CD8-positive, alpha-beta memory T cell (primary cell): ENCODE data around the gene NANOS2. TPM values are rescaled to one million over a fixed set of nuclear protein-coding genes. Genes with fewer than 3 reads are reported as not detected.

Source experiments
- CTCF ChIA-PET: fragments of 350-600 bp; sonication (Branson Sonifier 250); formaldehyde crosslinking; loops from one replicate; lab custom pipeline; 2021; ENCODE audit warnings: antibody characterized with exemption; lab: Charles Lee
- POLR2A ChIA-PET: fragments of 350-600 bp; sonication (Branson Sonifier 250); formaldehyde crosslinking; loops from one replicate; lab custom pipeline; 2021; ENCODE audit warnings: antibody characterized with exemption; lab: Charles Lee
- DNase-seq, 5 donors: peaks; one replicate each; pipeline versions ENCODE4 v3.0.0 to v3.0.0-alpha.2; 2020 to 2022; ENCODE audit warnings: mixed read lengths in 1 of 5
- H3K27ac ChIP-seq: one replicate; pipeline ENCODE4 v1.7.0; 2013; ENCODE audit warnings: low read depth, mild to moderate bottlenecking, low read length, moderate library complexity
- H3K27me3 ChIP-seq: 2 replicates; pipeline ENCODE4 v1.7.0; 2013; ENCODE audit warnings: low read length, mild to moderate bottlenecking; ENCODE audit not compliant: insufficient read depth, poor library complexity, severe bottlenecking
- H3K36me3 ChIP-seq: 2 replicates; pipeline ENCODE4 v1.7.0; 2013; ENCODE audit warnings: mild to moderate bottlenecking, low read length, moderate library complexity; ENCODE audit not compliant: insufficient read depth
- H3K4me1 ChIP-seq: 2 replicates; pipeline ENCODE4 v1.7.0; 2013; ENCODE audit warnings: mild to moderate bottlenecking, low read length, moderate library complexity; ENCODE audit not compliant: insufficient read depth
- H3K4me3 ChIP-seq: 2 replicates; pipeline ENCODE4 v1.7.0; 2013; ENCODE audit warnings: mild to moderate bottlenecking, low read length
- H3K9me3 ChIP-seq: 2 replicates; pipeline ENCODE4 v1.7.0; 2013; ENCODE audit warnings: mild to moderate bottlenecking, low read length
- H3K27ac Mint-ChIP-seq, 8 donors: one replicate each; pipeline ENCODE4 v1.8.0; 2020 to 2021; ENCODE audit warnings: mixed read lengths in 8 of 8, mild to moderate bottlenecking in 6 of 8, inconsistent platforms in 3 of 8, moderate library complexity in 3 of 8
- H3K27me3 Mint-ChIP-seq, 2 donors: one replicate each; pipeline ENCODE4 v1.8.0; 2020 to 2021; ENCODE audit warnings: mixed read lengths in 2 of 2, mild to moderate bottlenecking in 1 of 2, moderate library complexity in 1 of 2
- H3K36me3 Mint-ChIP-seq, 3 donors: one replicate each; pipeline ENCODE4 v1.8.0; 2020 to 2021; ENCODE audit warnings: mixed read lengths in 3 of 3, inconsistent platforms in 1 of 3, mild to moderate bottlenecking in 1 of 3
- H3K4me1 Mint-ChIP-seq, 3 donors: one replicate each; pipeline ENCODE4 v1.8.0; 2020 to 2021; ENCODE audit warnings: mixed read lengths in 3 of 3, inconsistent platforms in 1 of 3, mild to moderate bottlenecking in 1 of 3
- H3K4me3 Mint-ChIP-seq, 7 donors: one replicate each; pipeline ENCODE4 v1.8.0; 2020 to 2021; ENCODE audit warnings: mixed read lengths in 7 of 7, mild to moderate bottlenecking in 6 of 7, moderate library complexity in 4 of 7, inconsistent platforms in 2 of 7
- H3K9me3 Mint-ChIP-seq, 5 donors: one replicate each; pipeline ENCODE4 v1.8.0; 2020 to 2022; ENCODE audit warnings: mixed read lengths in 5 of 5, mild to moderate bottlenecking in 3 of 5, moderate library complexity in 2 of 5, inconsistent platforms in 1 of 5
- polyA plus RNA-seq: library from polyadenylated mRNA; unstranded; fragments of 300-500 nt; fragmentation: Illumina TruSeq; gene quantifications from one replicate; pipeline ENCODE4 v1.2.3, GENCODE V29; 2021
- total RNA-seq, 2 experiments: library from RNA; stranded (reverse); gene quantifications; one replicate each; pipeline ENCODE4 v1.2.3, GENCODE V29; 2021

Gene NANOS2
- total and polyA plus RNA-seq, 3 experiments from 2014 or later = not detected

DNA sequence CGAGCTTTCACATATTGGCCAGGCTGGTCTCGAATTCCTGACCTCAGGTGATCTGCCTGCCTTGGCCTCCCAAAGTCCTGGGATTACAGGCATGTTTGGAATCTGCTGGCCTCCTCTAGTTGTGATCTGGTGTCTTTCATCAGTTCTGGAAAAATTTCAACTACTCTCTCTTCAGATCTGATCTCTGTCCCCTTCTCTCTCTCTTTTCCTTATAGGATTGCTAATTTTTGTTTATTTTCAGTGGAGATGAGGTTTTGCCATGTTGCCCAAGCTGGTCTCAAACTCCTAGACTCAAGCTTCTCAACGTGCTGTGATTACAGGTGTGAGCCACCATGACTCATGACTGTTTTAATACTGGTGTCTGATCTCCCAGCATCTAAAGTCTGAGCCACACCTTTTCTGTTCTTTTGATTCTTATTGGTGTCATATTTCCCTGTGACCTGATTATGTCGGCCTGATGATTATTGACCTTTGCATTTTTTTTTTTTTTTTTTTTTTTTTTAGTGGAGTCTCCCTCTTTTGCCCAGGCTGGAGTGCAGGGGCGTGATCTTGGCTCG lies 10.4 kb upstream of the NANOS2 start:
- POLR2A ChIA-PET = no interaction called here
- DNase-seq = no peak
- H3K9me3 Mint-ChIP-seq = no peaks in the 10 kb centered on the region

DNA sequence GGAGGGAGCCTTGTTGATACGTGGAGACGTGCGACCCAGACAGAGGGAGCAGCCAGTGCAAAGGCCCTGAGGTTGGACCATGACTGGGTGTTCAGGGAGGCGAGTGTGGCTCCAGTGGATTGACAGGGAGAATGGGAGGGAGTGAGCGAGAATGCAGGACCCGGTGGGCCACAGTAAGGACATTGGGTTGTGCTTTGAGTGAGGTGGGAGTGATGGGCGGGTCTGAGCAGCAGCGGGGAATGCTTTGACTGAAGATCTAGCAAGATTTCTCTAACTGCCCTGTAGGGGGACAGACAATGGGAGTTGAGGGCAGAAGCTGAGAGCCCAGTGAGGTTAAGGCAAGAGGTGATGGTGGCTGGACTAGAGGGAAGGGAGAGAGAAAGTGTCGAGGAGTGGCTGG lies 7.7 kb upstream of the NANOS2 start:
- no peak overlapping the region for H3K27ac ChIP-seq
- DNase-seq = no peak
- Mint-ChIP-seq H3K27ac (peak overlapping the region in 2 of 8 donors; percentile 25 to 87), H3K27me3 (peaks cover 4 to 15% of the 10 kb centered on the region in 2 donors), H3K36me3 (no peaks in the 10 kb centered on the region), H3K9me3 (no peaks in the 10 kb centered on the region), H3K4me3 (peak overlapping the region in 1 of 7 donors; percentile 21), H3K4me1 (peaks cover 0 to 5% (median 3%) of the 10 kb centered on the region in 3 donors)
- no peaks in the 10 kb centered on the region for H3K9me3 ChIP-seq
- peaks cover under 1% of the 10 kb centered on the region for H3K4me1 ChIP-seq
- no peaks in the 10 kb centered on the region for H3K27me3 ChIP-seq
- ChIA-PET CTCF (no interaction called here), POLR2A (no interaction called here)
- no peak overlapping the region for H3K4me3 ChIP-seq
- H3K36me3 ChIP-seq = no peaks in the 10 kb centered on the region

More for the DNA sequence above, 10.4 kb upstream of the NANOS2 start:
- Mint-ChIP-seq H3K27ac (peak overlapping the region in 1 of 8 donors; percentile 47), H3K4me3 (no peak overlapping the region), H3K4me1 (peaks cover 5 to 11% (median 10%) of the 10 kb centered on the region in 3 donors), H3K27me3 (peaks cover 0 to 3% of the 10 kb centered on the region in 2 donors), H3K36me3 (no peaks in the 10 kb centered on the region)
- no peaks in the 10 kb centered on the region for H3K36me3 ChIP-seq
- H3K4me3 ChIP-seq = no peak overlapping the region
- no peak overlapping the region for H3K27ac ChIP-seq
- no peaks in the 10 kb centered on the region for H3K27me3 ChIP-seq
- H3K9me3 ChIP-seq = no peaks in the 10 kb centered on the region
- CTCF ChIA-PET = no interaction called here
- H3K4me1 ChIP-seq = peaks cover 9% of the 10 kb centered on the region

DNA sequence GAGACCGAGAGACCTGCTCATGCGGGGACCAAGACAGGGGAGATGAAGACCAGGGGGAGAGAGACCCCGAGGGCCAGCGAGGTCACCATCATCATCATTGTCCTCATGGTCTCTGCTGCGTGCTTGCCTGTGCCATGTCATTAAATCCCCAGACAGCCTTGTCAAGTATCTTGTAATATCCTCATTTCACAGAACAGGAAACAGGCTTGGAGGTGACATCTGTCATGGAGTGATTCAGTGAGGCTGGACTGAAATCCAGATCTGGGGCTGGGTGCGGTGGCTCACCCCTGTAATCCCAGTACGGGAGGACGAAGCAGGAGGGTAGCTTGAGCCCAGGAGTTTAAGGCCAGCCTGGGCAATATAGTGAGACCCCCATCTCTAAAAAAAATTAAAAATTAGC lies 5.9 kb upstream of the NANOS2 start:
- Histone ChIP-seq H3K27me3 (no peaks in the 10 kb centered on the region), H3K27ac (no peak overlapping the region), H3K9me3 (no peaks in the 10 kb centered on the region), H3K36me3 (no peaks in the 10 kb centered on the region), H3K4me1 (no peaks in the 10 kb centered on the region), H3K4me3 (no peak overlapping the region)
- H3K27ac Mint-ChIP-seq = no peak overlapping the region
- H3K4me1 Mint-ChIP-seq = no peaks in the 10 kb centered on the region
- H3K36me3 Mint-ChIP-seq = no peaks in the 10 kb centered on the region
- H3K27me3 Mint-ChIP-seq = peaks cover 8 to 24% of the 10 kb centered on the region in 2 donors
- DNase-seq = no peak
- H3K4me3 Mint-ChIP-seq = no peak overlapping the region
- POLR2A ChIA-PET = interaction anchor here (0.7 kb wide), 1 partner anchor 57 kb away, joined by 3 read pairs; no protein-coding TSS in a partner anchor
- no peaks in the 10 kb centered on the region for H3K9me3 Mint-ChIP-seq
- CTCF ChIA-PET = no interaction called here

DNA sequence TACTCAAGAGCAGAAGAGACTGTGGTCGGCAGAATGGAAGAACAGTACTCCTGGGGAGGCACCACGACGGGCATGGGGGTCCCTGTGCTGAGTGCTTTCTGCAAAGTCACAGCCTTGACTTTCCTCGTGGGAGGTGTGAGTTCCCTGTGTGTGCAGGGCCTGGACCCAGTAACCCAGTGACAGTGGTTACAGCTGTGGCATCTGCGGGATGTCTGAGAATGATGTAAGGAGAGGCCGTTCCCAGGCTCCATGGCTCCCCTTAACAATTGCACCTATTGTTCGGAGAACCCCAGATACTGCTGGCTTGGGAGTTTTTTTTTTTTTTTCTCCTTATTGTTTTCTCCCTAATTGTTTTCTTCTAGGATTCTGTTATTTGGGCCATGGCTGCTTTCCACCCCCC lies 5.1 kb upstream of the NANOS2 start:
- Histone ChIP-seq H3K9me3 (no peaks in the 10 kb centered on the region), H3K4me3 (no peak overlapping the region), H3K36me3 (no peaks in the 10 kb centered on the region), H3K27ac (no peak overlapping the region), H3K27me3 (no peaks in the 10 kb centered on the region), H3K4me1 (no peaks in the 10 kb centered on the region)
- Mint-ChIP-seq H3K9me3 (no peaks in the 10 kb centered on the region), H3K4me1 (no peaks in the 10 kb centered on the region), H3K27me3 (peaks cover 8 to 28% of the 10 kb centered on the region in 2 donors), H3K27ac (no peak overlapping the region), H3K4me3 (no peak overlapping the region), H3K36me3 (peaks cover 0 to 3% (median 0%) of the 10 kb centered on the region in 3 donors)
- ChIA-PET POLR2A (interaction anchor here (0.7 kb wide), 1 partner anchor 56 kb away, joined by 3 read pairs; no protein-coding TSS in a partner anchor), CTCF (no interaction called here)
- DNase-seq = no peak

DNA sequence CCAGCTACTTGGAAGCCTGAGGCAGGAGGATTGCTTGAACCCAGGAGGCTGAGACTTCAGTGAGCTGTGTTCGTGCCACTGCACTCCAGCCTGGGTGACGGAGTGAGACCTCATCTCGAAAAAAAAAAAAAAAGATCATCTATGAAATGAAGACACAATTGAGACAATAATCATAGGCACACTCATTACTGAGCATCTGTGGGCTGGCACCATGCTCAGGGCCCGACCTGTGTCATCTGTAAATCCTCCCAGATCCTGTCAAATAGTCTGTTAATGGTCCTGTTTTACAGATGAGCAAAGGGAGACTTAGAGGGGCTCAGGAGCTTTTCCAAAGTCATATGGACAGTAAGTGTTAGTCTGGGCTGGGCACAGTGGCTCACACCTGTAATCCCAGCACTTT lies 4.1 kb upstream of the NANOS2 start:
- Mint-ChIP-seq H3K4me1 (no peaks in the 10 kb centered on the region), H3K27ac (no peak overlapping the region), H3K36me3 (peaks cover 0 to 3% (median 0%) of the 10 kb centered on the region in 3 donors), H3K9me3 (no peaks in the 10 kb centered on the region), H3K27me3 (peaks cover 8 to 28% of the 10 kb centered on the region in 2 donors), H3K4me3 (no peak overlapping the region)
- Histone ChIP-seq H3K4me3 (no peak overlapping the region), H3K4me1 (no peaks in the 10 kb centered on the region), H3K27me3 (no peaks in the 10 kb centered on the region), H3K36me3 (no peaks in the 10 kb centered on the region), H3K27ac (no peak overlapping the region), H3K9me3 (no peaks in the 10 kb centered on the region)
- ChIA-PET CTCF (no interaction called here), POLR2A (no interaction called here)
- DNase-seq = no peak

DNA sequence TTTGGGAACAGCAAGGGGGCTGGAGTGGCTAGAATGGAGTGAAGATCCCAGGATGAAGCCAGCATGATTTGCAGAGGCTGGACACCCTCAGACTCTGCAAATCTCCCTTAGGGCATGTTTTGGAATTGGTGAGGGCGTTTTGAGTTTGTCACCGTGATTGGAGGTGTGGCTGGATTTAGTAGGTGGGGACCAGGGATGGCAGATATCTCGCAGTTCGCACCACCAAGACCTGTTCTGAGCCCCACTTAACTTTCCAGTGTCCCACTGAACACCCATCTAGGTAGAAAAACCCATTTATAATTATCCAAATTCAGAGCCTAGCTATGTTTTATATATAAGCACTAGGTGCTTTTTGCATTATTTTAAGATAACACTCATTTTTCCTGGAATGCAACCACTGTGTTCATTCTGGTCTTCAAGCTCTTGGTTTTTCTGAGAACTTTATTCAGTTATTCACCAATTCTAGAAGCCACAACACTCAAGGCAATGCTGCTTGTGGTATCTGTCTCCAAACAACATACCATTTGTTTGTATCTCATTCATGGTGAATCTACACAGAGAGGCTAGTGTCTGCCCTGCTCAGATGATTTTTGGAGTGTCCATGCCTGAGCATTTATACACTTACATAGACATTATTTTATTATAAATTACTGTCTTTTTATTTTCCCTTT lies 3.0 kb upstream of the NANOS2 start:
- DNase-seq = no peak
- Histone ChIP-seq H3K4me3 (no peak overlapping the region), H3K36me3 (no peaks in the 10 kb centered on the region), H3K4me1 (no peaks in the 10 kb centered on the region), H3K9me3 (no peaks in the 10 kb centered on the region), H3K27me3 (no peaks in the 10 kb centered on the region), H3K27ac (no peak overlapping the region)
- POLR2A ChIA-PET = no interaction called here
- Mint-ChIP-seq H3K9me3 (no peaks in the 10 kb centered on the region), H3K27me3 (peaks cover 11 to 38% of the 10 kb centered on the region in 2 donors), H3K4me1 (no peaks in the 10 kb centered on the region), H3K36me3 (peaks cover 0 to 3% (median 0%) of the 10 kb centered on the region in 3 donors), H3K4me3 (no peak overlapping the region), H3K27ac (no peak overlapping the region)
- CTCF ChIA-PET = no interaction called here

DNA sequence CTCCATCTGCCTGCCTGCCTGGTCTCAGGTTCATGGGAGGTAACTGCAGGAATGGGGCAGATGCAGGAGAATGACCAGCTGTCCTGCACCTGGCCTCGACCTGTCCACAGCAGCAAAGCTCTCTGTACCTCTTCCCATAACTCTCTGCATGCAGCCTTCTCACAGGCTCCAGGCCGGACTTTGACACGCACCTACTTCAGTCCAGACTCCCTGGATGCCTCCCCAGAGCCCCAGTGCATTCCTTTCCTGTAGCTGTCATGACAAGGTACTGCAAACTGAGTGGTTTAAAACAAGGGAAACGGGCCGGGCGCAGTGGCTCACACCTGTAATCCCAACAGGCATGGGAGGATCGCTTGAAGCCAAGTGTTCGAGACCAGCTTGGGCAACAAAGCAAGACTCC lies 3.3 kb downstream of the NANOS2 start:
- H3K36me3 Mint-ChIP-seq = peaks cover 0 to 3% (median 0%) of the 10 kb centered on the region in 3 donors
- CTCF ChIA-PET = no interaction called here
- peaks cover 8 to 51% of the 10 kb centered on the region in 2 donors for H3K27me3 Mint-ChIP-seq
- Histone ChIP-seq H3K4me1 (no peaks in the 10 kb centered on the region), H3K4me3 (no peak overlapping the region), H3K27ac (no peak overlapping the region), H3K27me3 (no peaks in the 10 kb centered on the region), H3K9me3 (no peaks in the 10 kb centered on the region), H3K36me3 (no peaks in the 10 kb centered on the region)
- H3K9me3 Mint-ChIP-seq = peaks cover 0 to 2% (median 0%) of the 10 kb centered on the region in 5 donors
- no peak overlapping the region for H3K27ac Mint-ChIP-seq
- DNase-seq = no peak
- POLR2A ChIA-PET = no interaction called here
- no peaks in the 10 kb centered on the region for H3K4me1 Mint-ChIP-seq
- no peak overlapping the region for H3K4me3 Mint-ChIP-seq

DNA sequence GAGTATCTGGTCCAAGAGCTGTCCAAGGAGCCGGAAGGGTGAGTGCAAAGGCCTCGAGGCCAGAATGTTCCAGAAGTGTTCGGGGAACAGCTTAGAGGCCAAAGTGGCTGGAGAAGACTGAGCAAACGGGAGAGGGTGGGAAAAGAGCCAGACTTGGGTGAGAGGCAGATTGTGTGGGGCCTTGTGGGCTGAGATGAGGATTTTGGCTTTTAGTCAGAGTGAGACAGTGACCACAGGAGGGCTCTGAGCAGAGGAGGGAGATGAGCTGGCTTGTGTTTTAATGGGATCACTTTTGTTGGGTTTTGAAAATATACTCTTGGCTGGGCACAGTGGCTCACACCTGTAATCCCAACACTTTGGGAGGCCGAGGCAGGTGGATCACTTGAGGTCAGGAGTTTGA lies 5.6 kb downstream of the NANOS2 start:
- POLR2A ChIA-PET = no interaction called here
- Histone ChIP-seq H3K9me3 (no peaks in the 10 kb centered on the region), H3K27ac (no peak overlapping the region), H3K27me3 (no peaks in the 10 kb centered on the region), H3K4me3 (no peak overlapping the region), H3K36me3 (no peaks in the 10 kb centered on the region), H3K4me1 (no peaks in the 10 kb centered on the region)
- H3K4me3 Mint-ChIP-seq = no peak overlapping the region
- CTCF ChIA-PET = no interaction called here
- H3K27me3 Mint-ChIP-seq = peaks cover 7 to 42% of the 10 kb centered on the region in 2 donors
- no peak for DNase-seq
- peaks cover 0 to 2% (median 0%) of the 10 kb centered on the region in 5 donors for H3K9me3 Mint-ChIP-seq
- no peaks in the 10 kb centered on the region for H3K4me1 Mint-ChIP-seq
- H3K36me3 Mint-ChIP-seq = no peaks in the 10 kb centered on the region
- H3K27ac Mint-ChIP-seq = no peak overlapping the region
